Activated CD8-positive, alpha-beta memory T cell treated with anti-CD3 and anti-CD28 coated beads, Interleukin-2, amount 10 ng/mL, durations not matched to agents 7 days and 5 days (primary cell): ENCODE data around the gene B3GNT9. TPM values are rescaled to one million over a fixed set of nuclear protein-coding genes. Genes with fewer than 3 reads are reported as not detected.

Experiments
- ATAC-seq: fragments of 150-1000 bp; cut with Tn5 transposase; one replicate; pipeline ENCODE4 v1.10.0; 2021; ENCODE audit warnings: moderate library complexity
- CTCF ChIA-PET: fragments of 350-600 bp; sonication (Branson Sonifier 250); formaldehyde crosslinking; loops from one replicate; lab custom pipeline; 2021; ENCODE audit warnings: antibody characterized with exemption; lab: Charles Lee
- DNase-seq: peaks from one replicate; pipeline ENCODE4 v3.0.0-alpha.2; 2020
- H3K27ac Mint-ChIP-seq: one replicate; pipeline ENCODE4 v1.8.0; 2021; ENCODE audit warnings: mild to moderate bottlenecking, mixed read lengths
- H3K27me3 Mint-ChIP-seq: one replicate; pipeline ENCODE4 v1.8.0; 2021; ENCODE audit warnings: mixed read lengths
- H3K36me3 Mint-ChIP-seq: one replicate; pipeline ENCODE4 v1.8.0; 2021; ENCODE audit warnings: mild to moderate bottlenecking, mixed read lengths
- H3K4me1 Mint-ChIP-seq: one replicate; pipeline ENCODE4 v1.8.0; 2021; ENCODE audit warnings: mixed read lengths
- H3K4me3 Mint-ChIP-seq: one replicate; pipeline ENCODE4 v1.8.0; 2021; ENCODE audit warnings: mild to moderate bottlenecking, moderate library complexity, mixed read lengths
- H3K9me3 Mint-ChIP-seq: one replicate; pipeline ENCODE4 v1.8.0; 2022; ENCODE audit warnings: low read depth, mixed read lengths
- total RNA-seq, 2 experiments: library from RNA; stranded (reverse); gene quantifications; one replicate each; pipeline ENCODE4 v1.2.3, GENCODE V29; 2021

B3GNT9 gene
- 1 to 10 TPM; 5.6 to 7.9 TPM for total RNA-seq

- peaks cover 22% of the 10 kb centered on the region for H3K36me3 Mint-ChIP-seq
- no peaks in the 10 kb centered on the region for H3K9me3 Mint-ChIP-seq
- H3K27ac Mint-ChIP-seq: peak within 1 kb of the TSS; percentile 11
- peak within 1 kb of the TSS; percentile 62 for H3K4me3 Mint-ChIP-seq
- H3K27me3 Mint-ChIP-seq: no peaks in the 10 kb centered on the region
- ATAC-seq (peak; percentile 48), DNase-seq (peak; percentile 67)
- CTCF ChIA-PET: interaction anchor here (0.6 to 17.0 kb wide), 17 partner anchors 9 to 197 kb away, joined by 3 to 395 read pairs (median 4); partner anchors contain the start of genes FBXL8, NOL3, SLC9A5 and TRADD
- peaks cover 33% of the 10 kb centered on the region for H3K4me1 Mint-ChIP-seq
These were observed at the start of gene B3GNT9 for GRCh38 chr16:67150833-67151396. TSS of gene B3GNT9 (minus strand) at chr16:67150998. CDS start at chr16:67150485, 513 bp downstream.

- CTCF ChIA-PET: no interaction called here
These were observed 49.7 kb upstream of the B3GNT9 start for GRCh38 chr16:67200491-67200890.

GRCh38 chr16:67199808-67200198, 49.0 kb upstream of the B3GNT9 start:
- CTCF ChIA-PET: interaction anchor here (2.7 kb wide), 1 partner anchor 9 kb away, joined by 9 read pairs; no protein-coding TSS in a partner anchor
- no peaks in the 10 kb centered on the region for H3K27me3 Mint-ChIP-seq
- DNase-seq: no peak
- H3K4me1 Mint-ChIP-seq: peaks cover 20% of the 10 kb centered on the region
- ATAC-seq: no peak
- no peaks in the 10 kb centered on the region for H3K9me3 Mint-ChIP-seq
- no peak overlapping the region for H3K27ac Mint-ChIP-seq
- H3K4me3 Mint-ChIP-seq: no peak overlapping the region
- H3K36me3 Mint-ChIP-seq: peaks cover 35% of the 10 kb centered on the region

More at GRCh38 chr16:67200491-67200890, 49.7 kb upstream of the B3GNT9 start:
- peaks cover 15% of the 10 kb centered on the region for H3K4me1 Mint-ChIP-seq
- DNase-seq (no peak), ATAC-seq (no peak)
- no peaks in the 10 kb centered on the region for H3K9me3 Mint-ChIP-seq
- H3K4me3 Mint-ChIP-seq: no peak overlapping the region
- no peak overlapping the region for H3K27ac Mint-ChIP-seq
- peaks cover 29% of the 10 kb centered on the region for H3K36me3 Mint-ChIP-seq
- H3K27me3 Mint-ChIP-seq: no peaks in the 10 kb centered on the region

- DNase-seq: no peak
- peaks cover 39% of the 10 kb centered on the region for H3K36me3 Mint-ChIP-seq
- CTCF ChIA-PET: interaction anchor here (1.0 to 3.2 kb wide), 5 partner anchors 9 to 246 kb away, joined by 4 to 19 read pairs (median 6); partner anchors contain the start of genes FHOD1 and TMEM208
- H3K4me1 Mint-ChIP-seq: peaks cover 26% of the 10 kb centered on the region
- no peaks in the 10 kb centered on the region for H3K27me3 Mint-ChIP-seq
- no peaks in the 10 kb centered on the region for H3K9me3 Mint-ChIP-seq
- H3K4me3 Mint-ChIP-seq: no peak within 1 kb of the TSS
- H3K27ac Mint-ChIP-seq: no peak within 1 kb of the TSS
- no peak for ATAC-seq
These were observed 48.4 kb upstream of the B3GNT9 start, which contains the start of gene ELMO3 for GRCh38 chr16:67199011-67199807. TSS of gene ELMO3 (plus strand) at chr16:67199131. CDS start at chr16:67199327, 196 bp downstream.

GRCh38 chr16:67198238-67198734, 47.5 kb upstream of the B3GNT9 start:
- no peaks in the 10 kb centered on the region for H3K9me3 Mint-ChIP-seq
- CTCF ChIA-PET: interaction anchor here (0.8 to 3.2 kb wide), 8 partner anchors 10 to 245 kb away, joined by 3 to 19 read pairs (median 4); partner anchors contain the start of genes FHOD1 and TMEM208
- peaks cover 44% of the 10 kb centered on the region for H3K36me3 Mint-ChIP-seq
- DNase-seq (no peak), ATAC-seq (peak; percentile 28)
- no peak overlapping the region for H3K27ac Mint-ChIP-seq
- peaks cover 36% of the 10 kb centered on the region for H3K4me1 Mint-ChIP-seq
- H3K27me3 Mint-ChIP-seq: no peaks in the 10 kb centered on the region
- H3K4me3 Mint-ChIP-seq: no peak overlapping the region

GRCh38 chr16:67197704-67198103, 46.9 kb upstream of the B3GNT9 start:
- Mint-ChIP-seq H3K27ac (no peak overlapping the region), H3K4me1 (peaks cover 41% of the 10 kb centered on the region), H3K36me3 (peaks cover 46% of the 10 kb centered on the region), H3K27me3 (no peaks in the 10 kb centered on the region), H3K4me3 (no peak overlapping the region), H3K9me3 (no peaks in the 10 kb centered on the region)
- DNase-seq (no peak), ATAC-seq (no peak)
- CTCF ChIA-PET: interaction anchor here (0.7 to 3.2 kb wide), 7 partner anchors 11 to 244 kb away, joined by 3 to 19 read pairs (median 5); partner anchors contain the start of gene FHOD1

- ATAC-seq: no peak
- no peak for DNase-seq
- CTCF ChIA-PET: interaction anchor here (0.7 to 3.2 kb wide), 3 partner anchors 11 to 49 kb away, joined by 3 to 19 read pairs (median 9); partner anchors contain the start of gene FHOD1
- Mint-ChIP-seq H3K27ac (no peak overlapping the region), H3K4me3 (no peak overlapping the region), H3K4me1 (peaks cover 45% of the 10 kb centered on the region), H3K9me3 (no peaks in the 10 kb centered on the region), H3K27me3 (no peaks in the 10 kb centered on the region), H3K36me3 (peaks cover 48% of the 10 kb centered on the region)
These were observed 46.1 kb upstream of the B3GNT9 start for GRCh38 chr16:67196881-67197280.

GRCh38 chr16:67195676-67196075, 44.9 kb upstream of the B3GNT9 start:
- no peaks in the 10 kb centered on the region for H3K27me3 Mint-ChIP-seq
- no peak for DNase-seq
- no peaks in the 10 kb centered on the region for H3K9me3 Mint-ChIP-seq
- CTCF ChIA-PET: interaction anchor here (1.0 to 4.0 kb wide), 2 partner anchors 29 to 50 kb away, joined by 3 to 25 read pairs; partner anchors contain the start of gene FHOD1
- no peak for ATAC-seq
- H3K36me3 Mint-ChIP-seq: peaks cover 46% of the 10 kb centered on the region
- H3K4me1 Mint-ChIP-seq: peaks cover 52% of the 10 kb centered on the region
- peak overlapping the region; percentile 47 for H3K27ac Mint-ChIP-seq
- no peak overlapping the region for H3K4me3 Mint-ChIP-seq

- Mint-ChIP-seq H3K4me3 (peak overlapping the region; percentile 98), H3K9me3 (no peaks in the 10 kb centered on the region), H3K4me1 (peaks cover 52% of the 10 kb centered on the region), H3K27ac (peak overlapping the region; percentile 89), H3K27me3 (no peaks in the 10 kb centered on the region), H3K36me3 (peaks cover 41% of the 10 kb centered on the region)
- DNase-seq (no peak), ATAC-seq (no peak)
- CTCF ChIA-PET: interaction anchor here (1.0 to 4.0 kb wide), 5 partner anchors 9 to 52 kb away, joined by 3 to 25 read pairs (median 3); partner anchors contain the start of gene FHOD1
These were observed 43.5 kb upstream of the B3GNT9 start for GRCh38 chr16:67194260-67194659.

- Mint-ChIP-seq H3K9me3 (no peaks in the 10 kb centered on the region), H3K36me3 (peaks cover 41% of the 10 kb centered on the region), H3K27me3 (no peaks in the 10 kb centered on the region), H3K4me1 (peaks cover 52% of the 10 kb centered on the region), H3K27ac (peak overlapping the region; percentile 89), H3K4me3 (peak overlapping the region; percentile 98)
- ATAC-seq (no peak), DNase-seq (no peak)
- CTCF ChIA-PET: interaction anchor here (1.0 to 4.0 kb wide), 13 partner anchors 9 to 363 kb away, joined by 3 to 25 read pairs (median 4); partner anchors contain the start of genes CES3, FBXL8, FHOD1 and MATCAP1
These were observed 42.7 kb upstream of the B3GNT9 start for GRCh38 chr16:67193536-67193935.

GRCh38 chr16:67192781-67193361, 42.1 kb upstream of the B3GNT9 start:
- Mint-ChIP-seq H3K9me3 (no peaks in the 10 kb centered on the region), H3K36me3 (peaks cover 38% of the 10 kb centered on the region), H3K27me3 (no peaks in the 10 kb centered on the region), H3K4me3 (peak overlapping the region; percentile 98), H3K27ac (peak overlapping the region; percentile 89), H3K4me1 (peaks cover 52% of the 10 kb centered on the region)
- peak; percentile 70 for DNase-seq
- CTCF ChIA-PET: interaction anchor here (1.0 to 4.0 kb wide), 14 partner anchors 8 to 362 kb away, joined by 3 to 25 read pairs (median 4); partner anchors contain the start of genes CES3, FBXL8, FHOD1 and MATCAP1
- peak; percentile 41 for ATAC-seq

GRCh38 chr16:67191995-67192681, 41.3 kb upstream of the B3GNT9 start, which contains the start of gene E2F4:
TSS of gene E2F4 (plus strand) at chr16:67192155. CDS start at chr16:67192228, 73 bp downstream.
- Mint-ChIP-seq H3K9me3 (no peaks in the 10 kb centered on the region), H3K27me3 (no peaks in the 10 kb centered on the region), H3K4me3 (peak within 1 kb of the TSS; percentile 98), H3K4me1 (peaks cover 52% of the 10 kb centered on the region), H3K36me3 (peaks cover 34% of the 10 kb centered on the region), H3K27ac (peak within 1 kb of the TSS; percentile 89)
- CTCF ChIA-PET: interaction anchor here (1.0 to 4.0 kb wide), 13 partner anchors 8 to 362 kb away, joined by 3 to 25 read pairs (median 4); partner anchors contain the start of genes CES3, FHOD1, MATCAP1 and NAE1
- DNase-seq (peak; percentile 93), ATAC-seq (peak; percentile 92)
